Testis (tissue), 3 donors: ENCODE measurements around the gene CX3CR1. TPM values are rescaled to one million over a fixed set of nuclear protein-coding genes. Genes with fewer than 3 reads are reported as not detected.

Experiments
- DNase-seq: peaks from one replicate; pipeline ENCODE4 v3.0.0-alpha.2; 2019
- H3K27ac ChIP-seq, 2 donors: fragments of 200-600 bp; sonication (generic); one replicate each; pipeline ENCODE4 v1.5.1; 2019
- H3K27me3 ChIP-seq: fragments of 200-600 bp; sonication (generic); one replicate; pipeline ENCODE4 v1.5.1; 2019
- H3K36me3 ChIP-seq: fragments of 200-600 bp; sonication (generic); one replicate; pipeline ENCODE4 v1.5.1; 2017; ENCODE audit warnings: low read depth; ENCODE audit errors: missing control alignments
- H3K4me1 ChIP-seq: fragments of 200-600 bp; sonication (generic); one replicate; pipeline ENCODE4 v1.5.1; 2019
- H3K4me3 ChIP-seq, 2 donors: fragments of 200-600 bp; sonication (generic); one replicate each; pipeline ENCODE4 v1.5.1; 2017 to 2019
- H3K9me3 ChIP-seq: fragments of 200-600 bp; sonication (generic); one replicate; pipeline ENCODE4 v1.5.1; 2017
- CTCF ChIP-seq, 3 experiments: fragments of 450-650 bp in 2 of 3; fragments of 200-600 bp in 1 of 3; sonication (generic) in 1 of 3; IDR thresholded peaks; one replicate each; pipeline ENCODE4 v1.5.1; 2016 to 2019; ENCODE audit warnings: antibody characterized with exemption in 3 of 3, mild to moderate bottlenecking in 2 of 3, moderate library complexity in 1 of 3
- POLR2A ChIP-seq: fragments of 450-650 bp; IDR thresholded peaks from one replicate; pipeline ENCODE4 v1.6.1; 2017; ENCODE audit warnings: antibody characterized with exemption, mild to moderate bottlenecking, moderate library complexity
- WGBS, 2 donors: methylation state at CpG; one replicate each; pipeline ENCODE4 v1.1.5; 2018; 5-methylcytosine and 5-hydroxymethylcytosine counted together
- intact Hi-C: fragments of 100-400 bp; cut with DNase I; formaldehyde crosslinking; loops from one replicate; pipeline ENCODE4 v1.15.1; 2023; ENCODE audit warnings: low total_unique reads
- polyA plus RNA-seq: library from polyadenylated mRNA; stranded (reverse); fragments of 350-450 nt; fragmentation: Illumina TruSeq; extraction: RNeasy Lipid Tissue Mini Kit (QIAGEN cat#74804); gene quantifications from one replicate; pipeline ENCODE4 v1.2.3, GENCODE V29; 2014; ENCODE audit warnings: low read depth, low replicate concordance; ENCODE audit not compliant: insufficient read depth
- total RNA-seq, 2 donors: library from RNA; depleted of rRNA; stranded (reverse); fragments of >200 nt; gene quantifications; one replicate each; pipeline ENCODE4 v1.2.3, GENCODE V29; 2016

Gene CX3CR1
- total and polyA plus RNA-seq, 3 donors from 2014 or later, result 1.4 to 3.5 (median 2.0) TPM

- H3K36me3 ChIP-seq, result no peaks in the 10 kb centered on the region
- no peaks in the 10 kb centered on the region for H3K27me3 ChIP-seq
- intact Hi-C loops, result no loop called here
- no peak for TF ChIP-seq CTCF (IDR thresholded peaks at IDR 0.05)
- no peak for TF ChIP-seq POLR2A
- no peak overlapping the region for H3K4me3 ChIP-seq
- DNase-seq, result no peak
- H3K4me1 ChIP-seq, result no peaks in the 10 kb centered on the region
- WGBS, 2 donors, result 49 to 63% methylated on average over 4 of the region's 4 CpGs
- no peaks in the 10 kb centered on the region for H3K9me3 ChIP-seq
- H3K27ac ChIP-seq, result no peak overlapping the region
These were observed 29.6 kb downstream of the CX3CR1 start for GRCh38 chr3:39250116-39250747.

- Histone ChIP-seq H3K36me3 (no peaks in the 10 kb centered on the region), H3K4me1 (no peaks in the 10 kb centered on the region), H3K4me3 (no peak overlapping the region), H3K27ac (no peak overlapping the region), H3K27me3 (no peaks in the 10 kb centered on the region), H3K9me3 (no peaks in the 10 kb centered on the region)
- TF ChIP-seq CTCF (IDR thresholded peaks at IDR 0.05) (no peak), POLR2A (no peak)
- no peak for DNase-seq
- 65 to 78% methylated on average over 6 of the region's 6 CpGs for WGBS, 2 donors
- intact Hi-C loops, result no loop called here
These were observed 30.3 kb downstream of the CX3CR1 start for GRCh38 chr3:39249453-39250115.

- DNase-seq, result no peak
- Histone ChIP-seq H3K36me3 (no peaks in the 10 kb centered on the region), H3K27ac (no peak overlapping the region), H3K9me3 (no peaks in the 10 kb centered on the region), H3K4me1 (no peaks in the 10 kb centered on the region), H3K27me3 (no peaks in the 10 kb centered on the region), H3K4me3 (no peak overlapping the region)
- TF ChIP-seq CTCF (IDR thresholded peaks at IDR 0.05) (no peak), POLR2A (no peak)
- intact Hi-C loops, result no loop called here
These were observed 38.3 kb downstream of the CX3CR1 start for GRCh38 chr3:39241561-39241960.

- DNase-seq, result no peak
- 71% methylated on average over 6 of the region's 6 CpGs for WGBS, 2 donors
- no peaks in the 10 kb centered on the region for H3K4me1 ChIP-seq
These were observed 42.8 kb downstream of the CX3CR1 start for GRCh38 chr3:39237027-39237426.

More at GRCh38 chr3:39237027-39237426, 42.8 kb downstream of the CX3CR1 start:
- intact Hi-C loops, result no loop called here
- Histone ChIP-seq H3K27ac (no peak overlapping the region), H3K4me3 (no peak overlapping the region), H3K27me3 (no peaks in the 10 kb centered on the region), H3K36me3 (no peaks in the 10 kb centered on the region), H3K9me3 (no peaks in the 10 kb centered on the region)
- no peak for TF ChIP-seq POLR2A
- TF ChIP-seq CTCF (IDR thresholded peaks at IDR 0.05), result no peak
